Stimulated activated CD8-positive, alpha-beta memory T cell treated with anti-CD3 and anti-CD28 coated beads, Interleukin-12 subunit alpha, Interleukin-12 subunit beta, amount 100 ng/mL, for 24 hours (primary cell): ENCODE results near the gene BAX.

Experiments
- DNase-seq: peaks from one replicate; pipeline ENCODE4 v3.0.0-alpha.2; 2020; ENCODE audit errors: extremely low read depth

Gene BAX

GRCh38 chr19:48962029-48962848, 7.6 kb downstream of the BAX start:
- DNase-seq = no peak

- no peak for DNase-seq
Measured at GRCh38 chr19:48962849-48963165, 8.1 kb downstream of the BAX start.

- DNase-seq = peak; percentile 51
Measured at GRCh38 chr19:48963371-48964204, 8.9 kb downstream of the BAX start.

- no peak for DNase-seq
Measured at GRCh38 chr19:48964205-48965039, 9.7 kb downstream of the BAX start.

- DNase-seq = peak; percentile 80
Measured at GRCh38 chr19:48965040-48965805, 10.5 kb downstream of the BAX start, which contains the start of gene FTL. Gene FTL, plus strand, starts transcription at chr19:48965309. Its CDS starts 199 bp downstream, at chr19:48965508.

GRCh38 chr19:48965806-48966540, 11.3 kb downstream of the BAX start:
- peak; percentile 72 for DNase-seq

- DNase-seq = no peak
Measured at GRCh38 chr19:48966541-48967345, 12.1 kb downstream of the BAX start.

- no peak for DNase-seq
Measured at GRCh38 chr19:48967346-48968178, 12.9 kb downstream of the BAX start.

GRCh38 chr19:48968179-48968661, 13.5 kb downstream of the BAX start:
- no peak for DNase-seq

- no peak for DNase-seq
Measured at GRCh38 chr19:48968813-48969218, 14.1 kb downstream of the BAX start.

- DNase-seq = no peak
Measured at GRCh38 chr19:48969276-48970138, 14.8 kb downstream of the BAX start.

GRCh38 chr19:48970139-48970766, 15.6 kb downstream of the BAX start:
- DNase-seq = no peak

GRCh38 chr19:48970923-48971395, 16.3 kb downstream of the BAX start:
- peak; percentile 50 for DNase-seq

- no peak for DNase-seq
Measured at GRCh38 chr19:48975947-48976847, 21.5 kb downstream of the BAX start.

GRCh38 chr19:48977061-48977460, 22.4 kb downstream of the BAX start:
- no peak for DNase-seq

GRCh38 chr19:48982280-48982679, 27.6 kb downstream of the BAX start:
- DNase-seq = no peak
